Keratinocyte (primary cell): ENCODE measurements around the gene UGT1A6. TPM values are rescaled to one million over a fixed set of nuclear protein-coding genes. Genes with fewer than 3 reads are reported as not detected.
A peak's percentile ranks its signal among the peaks of the same experiment; 100 is the strongest.

ENCODE experiments used
- DNase-seq: peaks from one replicate; pipeline ENCODE4 v3.0.0-alpha.2; 2011; ENCODE audit warnings: low read depth, missing footprints, low spot score
- FAIRE-seq: peaks from 2 replicates; lab custom pipeline; 2011; peaks lifted over from hg19 to GRCh38; lab: Jason Lieb, UNC
- H2AFZ ChIP-seq: 2 replicates; pipeline ENCODE4 v1.6.0; 2012; ENCODE audit warnings: low read length, control low read depth, inconsistent platforms; ENCODE audit not compliant: control insufficient read depth
- H3K27ac ChIP-seq: 2 replicates; pipeline ENCODE4 v1.5.1; 2011; ENCODE audit warnings: low read length; ENCODE audit not compliant: control insufficient read depth, insufficient read depth
- H3K27me3 ChIP-seq: 3 replicates; pipeline ENCODE4 v1.6.0; 2011; ENCODE audit warnings: low read length; ENCODE audit not compliant: control insufficient read depth, insufficient read depth; ENCODE audit errors: extremely low read depth
- H3K36me3 ChIP-seq, 2 experiments: 2 replicates in 1 of 2; 3 replicates in 1 of 2; pipeline ENCODE4 v1.5.1; 2011; ENCODE audit warnings: low read length in 2 of 2, mild to moderate bottlenecking in 1 of 2; ENCODE audit not compliant: control insufficient read depth in 2 of 2, insufficient read depth in 2 of 2; ENCODE audit errors: extremely low read depth in 1 of 2
- H3K4me1 ChIP-seq: 3 replicates; pipeline ENCODE4 v1.5.1; 2011; ENCODE audit warnings: low read length; ENCODE audit not compliant: control insufficient read depth, insufficient read depth; ENCODE audit errors: extremely low read depth
- H3K4me2 ChIP-seq: 3 replicates; pipeline ENCODE4 v1.6.0; 2011; ENCODE audit warnings: low read depth, low read length; ENCODE audit not compliant: control insufficient read depth, insufficient read depth; ENCODE audit errors: extremely low read depth
- H3K4me3 ChIP-seq, 3 experiments: fragments of 200-600 bp in 1 of 3; sonication (generic) in 1 of 3; 2 replicates in 2 of 3; 3 replicates in 1 of 3; pipeline ENCODE4 v1.5.1; 2011 to 2016; ENCODE audit warnings: low read length in 3 of 3, mild to moderate bottlenecking in 3 of 3, control low read depth in 2 of 3, inconsistent platforms in 1 of 3, low read depth in 1 of 3, mixed read lengths in 1 of 3, mixed run types in 1 of 3, moderate library complexity in 1 of 3; ENCODE audit not compliant: control insufficient read depth in 2 of 3, insufficient read depth in 2 of 3; ENCODE audit errors: extremely low read depth in 1 of 3
- H3K79me2 ChIP-seq: 2 replicates; pipeline ENCODE4 v1.6.0; 2012; ENCODE audit warnings: low read length; ENCODE audit not compliant: control insufficient read depth, insufficient read depth
- H3K9ac ChIP-seq: 3 replicates; pipeline ENCODE4 v1.6.0; 2011; ENCODE audit warnings: low read length; ENCODE audit not compliant: control insufficient read depth, insufficient read depth; ENCODE audit errors: extremely low read depth
- H3K9me1 ChIP-seq: 3 replicates; pipeline ENCODE4 v1.6.0; 2011; ENCODE audit warnings: low read length; ENCODE audit not compliant: control insufficient read depth, insufficient read depth; ENCODE audit errors: extremely low read depth
- H3K9me3 ChIP-seq: 2 replicates; pipeline ENCODE4 v1.5.1; 2012; ENCODE audit warnings: low read depth, low read length; ENCODE audit not compliant: control insufficient read depth
- H4K20me1 ChIP-seq: 3 replicates; pipeline ENCODE4 v1.6.0; 2011; ENCODE audit warnings: low read length; ENCODE audit not compliant: control insufficient read depth, insufficient read depth; ENCODE audit errors: extremely low read depth
- CTCF ChIP-seq, 3 experiments: IDR thresholded peaks in 1 of 3; conservative IDR thresholded peaks in 1 of 3; optimal IDR thresholded peaks in 1 of 3; 2 replicates in 2 of 3; 3 replicates in 1 of 3; pipeline versions ENCODE3 to v1.5.1; 2011; ENCODE audit warnings: low read length in 3 of 3, mild to moderate bottlenecking in 3 of 3, moderate library complexity in 2 of 3, control low read depth in 1 of 3, inconsistent platforms in 1 of 3; ENCODE audit not compliant: insufficient read depth in 2 of 3; ENCODE audit errors: extremely low read depth in 1 of 3
- EZH2 ChIP-seq: IDR thresholded peaks from one replicate; pipeline ENCODE4 v1.6.1; 2012; ENCODE audit warnings: inconsistent platforms, mild to moderate bottlenecking, low read length, moderate library complexity
- dilution Hi-C: fragments of 300-500 bp; cut with MboI; formaldehyde crosslinking; loops from one replicate; pipeline ENCODE4 v1.7.0; 2020; ENCODE audit warnings: low sequenced_read_pairs; ENCODE audit not compliant: extremely low pct_ligation_motif_present
- polyA plus RNA-seq, 5 experiments: library from polyadenylated mRNA; depleted of rRNA in 3 of 5; stranded (reverse) in 3 of 5; stranded (forward) in 1 of 5; unstranded in 1 of 5; fragments of >200 nt; gene quantifications; 1 replicate in 1 of 5; 2 replicates in 3 of 5; 3 replicates in 1 of 5; pipeline versions ENCODE4 v1.2.1 to v1.2.3, GENCODE V29; 2011 to 2012; ENCODE audit warnings: missing spikeins in 2 of 5, low read depth in 1 of 5, low replicate concordance in 1 of 5

UGT1A6 gene
- polyA plus RNA-seq, 1 donor (not counting 4 experiments of a cell fraction or from before 2014, with no cell fraction given) = 133 TPM

DNA sequence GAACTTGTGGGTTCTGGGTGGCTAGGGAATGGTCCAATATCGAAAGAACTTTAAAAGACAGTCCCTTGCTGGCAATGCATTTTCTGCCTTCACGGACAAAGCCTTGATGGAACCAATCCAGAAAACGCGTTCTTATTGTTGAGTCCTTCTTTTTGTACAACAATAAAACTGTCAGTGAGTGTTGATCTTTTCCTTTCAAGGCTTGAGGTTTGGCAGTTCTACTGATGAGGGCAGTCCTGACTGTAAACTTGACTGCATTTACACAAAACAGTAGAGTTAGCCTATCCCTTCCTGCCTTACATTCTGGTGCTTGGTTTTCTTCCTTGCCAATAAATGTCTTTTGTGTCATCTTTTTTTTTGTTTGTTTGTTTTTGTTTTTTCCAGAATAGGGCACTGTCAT lies 13.5 kb upstream of the UGT1A6 start:
- Histone ChIP-seq H3K4me2 (no peak overlapping the region), H3K4me1 (no peaks in the 10 kb centered on the region), H3K79me2 (no peaks in the 10 kb centered on the region), H3K36me3 (no peaks in the 10 kb centered on the region), H3K27me3 (no peaks in the 10 kb centered on the region), H4K20me1 (no peaks in the 10 kb centered on the region), H3K9me3 (no peaks in the 10 kb centered on the region), H3K4me3 (no peak overlapping the region), H3K9ac (no peak overlapping the region), H3K9me1 (no peaks in the 10 kb centered on the region), H3K27ac (no peak overlapping the region), H2AFZ (no peak overlapping the region)
- no peak for FAIRE-seq
- no peak for DNase-seq
- dilution Hi-C loops = no loop called here
- TF ChIP-seq EZH2 (no peak), CTCF (optimal IDR thresholded peaks at IDR 0.05 in 1 of 3, IDR thresholded peaks at IDR 0.05 in 1 of 3, conservative IDR thresholded peaks at IDR 0.05 in 1 of 3; ENCODE audit: extremely low read depth in 1 of 3, insufficient read depth in 2 of 3, low read length in 3 of 3) (no peak)

DNA sequence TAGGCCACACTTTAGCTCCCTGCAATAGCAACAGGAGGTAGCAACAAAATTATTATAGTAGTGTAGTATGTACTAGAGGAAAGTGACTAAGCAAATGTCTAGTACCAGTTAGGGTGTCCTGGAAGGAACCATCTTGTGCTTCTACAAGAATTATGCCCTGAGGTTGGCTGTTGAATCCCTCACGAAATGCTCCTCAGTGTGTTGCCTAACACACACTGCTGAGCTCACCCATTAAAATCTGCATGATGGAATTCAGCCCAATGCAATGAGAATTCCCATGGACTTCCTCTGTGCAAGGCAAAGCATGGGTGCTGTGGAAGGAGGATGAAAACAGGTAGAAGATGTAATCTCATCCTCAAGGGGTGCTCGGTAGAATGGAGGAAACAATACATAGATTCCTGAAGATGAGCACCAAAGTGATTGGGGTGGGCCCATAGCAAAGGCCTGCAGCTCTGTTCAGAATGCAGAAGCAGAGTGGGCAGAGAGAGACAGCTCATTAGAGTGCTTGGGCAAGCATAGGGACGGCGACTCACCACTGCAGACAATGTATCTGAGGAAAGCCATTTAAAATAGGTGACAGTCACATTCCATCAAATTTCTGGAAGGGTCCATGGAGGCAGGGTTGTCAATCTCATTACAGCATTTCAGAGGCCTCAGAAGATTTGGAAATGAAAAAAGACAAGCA lies 12.2 kb upstream of the UGT1A6 start:
- Histone ChIP-seq H2AFZ (no peak overlapping the region), H3K4me1 (no peaks in the 10 kb centered on the region), H3K9me1 (no peaks in the 10 kb centered on the region), H4K20me1 (no peaks in the 10 kb centered on the region), H3K9ac (no peak overlapping the region), H3K4me3 (no peak overlapping the region), H3K36me3 (no peaks in the 10 kb centered on the region), H3K9me3 (no peaks in the 10 kb centered on the region), H3K27ac (no peak overlapping the region), H3K79me2 (no peaks in the 10 kb centered on the region), H3K4me2 (no peak overlapping the region), H3K27me3 (no peaks in the 10 kb centered on the region)
- dilution Hi-C loops = no loop called here
- peak; percentile 13 for FAIRE-seq
- DNase-seq = no peak
- TF ChIP-seq CTCF (optimal IDR thresholded peaks at IDR 0.05 in 1 of 3, IDR thresholded peaks at IDR 0.05 in 1 of 3, conservative IDR thresholded peaks at IDR 0.05 in 1 of 3; ENCODE audit: extremely low read depth in 1 of 3, insufficient read depth in 2 of 3, low read length in 3 of 3) (no peak), EZH2 (no peak)
